Liver (tissue), 9 donors: ENCODE results near the gene GABRA5. TPM values are rescaled to one million over a fixed set of nuclear protein-coding genes. Genes with fewer than 3 reads are reported as not detected.

Experiments
- DNase-seq: peaks from one replicate; pipeline ENCODE4 v3.0.0-alpha.2; 2017; ENCODE audit warnings: low spot score
- H3K27ac ChIP-seq, 2 donors: one replicate each; pipeline ENCODE4 v1.7.0; 2013; ENCODE audit warnings: inconsistent platforms in 2 of 2, low read length in 2 of 2, control low read depth in 1 of 2, low read depth in 1 of 2, mild to moderate bottlenecking in 1 of 2
- H3K27me3 ChIP-seq, 4 donors: one replicate each; pipeline versions ENCODE4 v1.6.1 to v1.7.0; 2013; ENCODE audit warnings: low read length in 3 of 4, inconsistent platforms in 1 of 4, mild to moderate bottlenecking in 1 of 4, moderate library complexity in 1 of 4; ENCODE audit not compliant: control insufficient read depth in 4 of 4, insufficient read depth in 4 of 4
- H3K36me3 ChIP-seq, 4 donors: one replicate each; pipeline versions ENCODE4 v1.6.1 to v1.7.0; 2013; ENCODE audit warnings: low read length in 3 of 4, mild to moderate bottlenecking in 3 of 4, low read depth in 1 of 4, moderate library complexity in 1 of 4; ENCODE audit not compliant: control insufficient read depth in 4 of 4, insufficient read depth in 3 of 4
- H3K4me1 ChIP-seq, 4 donors: one replicate each; pipeline versions ENCODE4 v1.6.1 to v1.7.0; 2013; ENCODE audit warnings: low read length in 3 of 4, mild to moderate bottlenecking in 3 of 4, moderate library complexity in 1 of 4; ENCODE audit not compliant: control insufficient read depth in 4 of 4, insufficient read depth in 4 of 4
- H3K4me3 ChIP-seq, 3 donors: one replicate each; pipeline versions ENCODE4 v1.6.1 to v1.7.0; 2013; ENCODE audit warnings: low read length in 3 of 3, control low read depth in 1 of 3, low read depth in 1 of 3, mild to moderate bottlenecking in 1 of 3
- H3K9ac ChIP-seq, 2 donors: one replicate each; pipeline ENCODE4 v1.7.0; 2013; ENCODE audit warnings: low read length in 2 of 2, mild to moderate bottlenecking in 2 of 2, moderate library complexity in 2 of 2, control low read depth in 1 of 2, low read depth in 1 of 2
- H3K9me3 ChIP-seq, 4 donors: one replicate each; pipeline versions ENCODE4 v1.6.1 to v1.7.0; 2013; ENCODE audit warnings: low read length in 3 of 4; ENCODE audit not compliant: control insufficient read depth in 4 of 4
- ATF3 ChIP-seq: IDR thresholded peaks from 2 replicates; pipeline ENCODE4 v1.6.1; 2016; ENCODE audit warnings: antibody characterized with exemption
- CTCF ChIP-seq: fragments of 150-350 bp; IDR thresholded peaks from 2 replicates; pipeline ENCODE4 v1.5.1; 2017; ENCODE audit warnings: improper control_type of control experiment, low read depth, low read length; ENCODE audit not compliant: missing input control
- EGR1 ChIP-seq, 2 donors: IDR thresholded peaks; 2 replicates each; pipeline ENCODE4 v1.6.1; 2016 to 2018; ENCODE audit warnings: antibody characterized with exemption in 2 of 2, low read depth in 2 of 2
- FOXA1 ChIP-seq: IDR thresholded peaks from 2 replicates; pipeline ENCODE4 v1.6.1; 2016; ENCODE audit warnings: antibody characterized with exemption
- GABPA ChIP-seq, 2 donors: IDR thresholded peaks in 1 of 2; conservative IDR thresholded peaks in 1 of 2; 2 replicates each; pipeline ENCODE4 v1.6.1; 2016; ENCODE audit warnings: antibody characterized with exemption in 2 of 2, mild to moderate bottlenecking in 1 of 2, moderate library complexity in 1 of 2
- HNF4A ChIP-seq, 2 donors: conservative IDR thresholded peaks; 2 replicates each; pipeline ENCODE4 v1.6.1; 2016; ENCODE audit warnings: antibody characterized with exemption in 2 of 2, mild to moderate bottlenecking in 2 of 2
- HNF4G ChIP-seq: IDR thresholded peaks from 2 replicates; pipeline ENCODE4 v1.6.1; 2016; ENCODE audit warnings: antibody characterized with exemption
- JUND ChIP-seq, 2 donors: IDR thresholded peaks; 2 replicates each; pipeline ENCODE4 v1.6.1; 2016; ENCODE audit warnings: antibody characterized with exemption in 2 of 2
- MAX ChIP-seq: IDR thresholded peaks from 2 replicates; pipeline ENCODE4 v1.6.1; 2016; ENCODE audit warnings: antibody characterized with exemption
- NR2F2 ChIP-seq: IDR thresholded peaks from 2 replicates; pipeline ENCODE4 v1.6.1; 2016; ENCODE audit warnings: antibody characterized with exemption
- RAD21 ChIP-seq, 2 donors: IDR thresholded peaks; 2 replicates each; pipeline ENCODE4 v1.6.1; 2016; ENCODE audit warnings: antibody characterized with exemption in 2 of 2, mild to moderate bottlenecking in 2 of 2
- REST ChIP-seq: IDR thresholded peaks from 2 replicates; pipeline ENCODE4 v1.6.1; 2016; ENCODE audit warnings: antibody characterized with exemption, mild to moderate bottlenecking
- RXRA ChIP-seq, 2 donors: IDR thresholded peaks; 2 replicates each; pipeline ENCODE4 v1.6.1; 2017 to 2018; ENCODE audit warnings: antibody characterized with exemption in 2 of 2, mild to moderate bottlenecking in 1 of 2
- ZBTB33 ChIP-seq: IDR thresholded peaks from 2 replicates; pipeline ENCODE4 v1.6.1; 2016; ENCODE audit warnings: antibody characterized with exemption
- WGBS: extraction: QIAGEN DNeasy Blood & Tissue Kit; methylation state at CpG from one replicate; pipeline ENCODE4 v1.1.7; 2013; 5-methylcytosine and 5-hydroxymethylcytosine counted together
- polyA plus RNA-seq, 2 donors: library from polyadenylated mRNA; stranded (reverse) in 1 of 2; unstranded in 1 of 2; fragments of 200-250 nt in 1 of 2; fragments of >200 nt in 1 of 2; fragmentation: Nextera tagmentation in 1 of 2; extraction: Ambion mirVana in 1 of 2; gene quantifications; one replicate each; pipeline versions ENCODE4 v1.2.1 to v1.2.3, GENCODE V29; 2013 to 2015
- total RNA-seq, 2 donors: library from RNA; depleted of rRNA; stranded (reverse); fragments of >200 nt; gene quantifications; one replicate each; pipeline ENCODE4 v1.2.3, GENCODE V29; 2014
- donor health status: healthy.
- donor health status: healthy.
- donor health status: healthy.
- donor health status: healthy.
- donor health status: healthy.

Gene GABRA5
- total and polyA plus RNA-seq, 4 donors: not detected

- Histone ChIP-seq H3K4me1 (no peaks in the 10 kb centered on the region), H3K9me3 (no peaks in the 10 kb centered on the region), H3K4me3 (no peak overlapping the region), H3K9ac (no peak overlapping the region), H3K27ac (no peak overlapping the region), H3K27me3 (no peaks in the 10 kb centered on the region), H3K36me3 (no peaks in the 10 kb centered on the region)
- TF ChIP-seq FOXA1 (no peak), HNF4G (no peak), GABPA (IDR thresholded peaks at IDR 0.05 in 1 of 2, conservative IDR thresholded peaks at IDR 0.05 in 1 of 2) (no peak), HNF4A (conservative IDR thresholded peaks at IDR 0.05) (no peak), REST (no peak), ATF3 (no peak)
- whole genome bisulfite sequencing: 84% methylated on average over 13 of the region's 13 CpGs
- DNase-seq: no peak
Observed at GRCh38 chr15:26937134-26937533, 70.3 kb downstream of the GABRA5 start.

- H3K4me3 ChIP-seq: no peak overlapping the region
- no peaks in the 10 kb centered on the region for H3K4me1 ChIP-seq
- no peak overlapping the region for H3K27ac ChIP-seq
- H3K36me3 ChIP-seq: no peaks in the 10 kb centered on the region
- no peak overlapping the region for H3K9ac ChIP-seq
- H3K9me3 ChIP-seq: no peaks in the 10 kb centered on the region
- WGBS: 52% methylated on average over 5 of the region's 5 CpGs
- peaks cover 0 to under 1% (median 0%) of the 10 kb centered on the region in 4 donors for H3K27me3 ChIP-seq
- TF ChIP-seq JUND (IDR thresholded peaks at IDR 0.05): no peak
- TF ChIP-seq REST: no peak
- TF ChIP-seq FOXA1: no peak
- TF ChIP-seq GABPA (IDR thresholded peaks at IDR 0.05 in 1 of 2, conservative IDR thresholded peaks at IDR 0.05 in 1 of 2): no peak
- TF ChIP-seq NR2F2: no peak
- TF ChIP-seq RXRA (IDR thresholded peaks at IDR 0.05): no peak
- no peak for TF ChIP-seq CTCF
- no peak for TF ChIP-seq EGR1 (IDR thresholded peaks at IDR 0.05; ENCODE audit: low read depth in 2 of 2)
- no peak for TF ChIP-seq MAX
- no peak for TF ChIP-seq RAD21 (IDR thresholded peaks at IDR 0.05)
- TF ChIP-seq ZBTB33: no peak
- no peak for DNase-seq
Observed at GRCh38 chr15:26939398-26939797, 72.5 kb downstream of the GABRA5 start.
